CD4-positive, alpha-beta T cell treated with Interleukin-21 for 1 hour (primary cell): ENCODE measurements around the gene MSH3.
A peak's percentile ranks its signal among the peaks of the same experiment; 100 is the strongest.
"Not testable (repeated sequence)": the region's sequence is repeated elsewhere in the genome, so short reads cannot be mapped to it uniquely, and the experiment has no call there.

Experiments
- DNase-seq: peaks from one replicate; pipeline ENCODE4 v3.0.0-alpha.2; 2020

The MSH3 gene

DNA sequence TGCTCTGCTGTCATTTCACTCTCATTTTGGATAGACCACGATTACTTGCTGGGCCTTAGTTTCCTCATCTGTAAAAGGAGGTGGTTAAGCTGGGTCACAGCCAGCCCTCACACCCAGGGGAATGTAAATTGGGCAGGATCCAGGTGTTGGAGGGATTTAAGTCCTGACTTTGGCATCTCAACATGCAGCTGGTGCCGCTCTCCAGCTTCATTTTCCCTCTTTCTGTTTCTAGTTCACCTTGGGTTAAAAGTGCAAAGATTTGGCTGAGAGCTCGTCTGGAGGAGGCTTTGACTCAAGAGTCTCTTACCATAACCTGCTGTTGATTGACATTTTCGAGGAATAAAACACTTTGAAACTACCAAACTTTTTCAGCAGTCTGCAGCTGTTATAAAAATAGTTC is 144.6 kb downstream of the MSH3 start:
- DNase-seq, result no peak

DNA sequence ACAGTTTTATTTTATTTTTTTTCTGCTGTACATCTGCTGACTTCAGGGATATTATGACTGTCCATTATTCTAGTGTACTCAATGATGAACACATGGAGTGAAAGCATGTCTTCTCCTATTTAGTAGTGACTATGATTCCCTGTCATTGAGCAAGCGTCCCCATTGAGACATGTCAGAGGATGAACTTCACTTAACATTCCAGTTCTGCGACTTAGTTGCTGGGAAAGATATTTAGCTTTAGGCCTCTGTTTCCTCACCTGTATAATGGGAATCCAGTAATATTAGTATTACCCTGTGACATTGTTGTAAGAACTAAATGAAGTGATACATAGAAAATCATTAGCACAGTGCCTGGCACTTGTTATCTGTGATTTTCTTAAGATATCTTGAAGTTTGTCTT is 145.1 kb downstream of the MSH3 start:
- DNase-seq, result no peak

DNA sequence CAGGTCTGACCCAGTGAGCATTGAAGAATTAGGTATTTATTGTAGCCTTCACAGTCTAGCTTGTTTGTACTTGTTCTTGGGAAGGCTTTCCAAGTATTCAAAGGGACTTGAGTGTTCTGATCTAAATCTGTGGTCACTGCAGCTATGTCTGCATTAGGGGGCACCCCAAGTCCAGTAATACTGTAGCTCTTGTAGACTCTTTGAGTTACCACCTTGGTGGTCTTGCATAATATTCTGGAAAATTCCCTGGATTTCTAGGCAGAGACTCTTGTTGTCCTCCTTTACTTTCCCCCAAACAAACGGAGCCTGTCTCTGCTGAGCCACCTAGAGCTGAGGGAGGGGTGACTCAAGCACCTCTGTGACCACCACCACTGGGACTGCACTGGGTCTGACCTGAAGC is 149.9 kb downstream of the MSH3 start:
- DNase-seq, result no peak

DNA sequence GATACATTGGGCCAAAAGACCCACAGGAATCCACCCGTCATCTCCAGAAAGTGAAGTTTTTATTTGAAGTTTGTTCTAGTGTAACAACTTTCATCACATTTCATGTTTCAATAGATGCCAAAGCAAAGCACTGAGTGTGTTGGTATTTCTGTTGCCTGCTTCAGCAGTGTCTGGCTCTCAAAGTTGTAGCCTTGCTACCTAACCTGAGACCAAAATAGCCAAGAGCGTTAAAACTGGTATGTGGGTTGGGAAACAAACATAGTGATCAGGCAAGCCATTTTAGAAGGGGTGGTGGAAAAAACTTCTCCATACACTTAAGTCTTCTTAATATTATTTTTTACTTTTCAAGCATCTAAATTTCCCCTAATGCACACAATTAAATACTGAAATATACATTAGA is 150.6 kb downstream of the MSH3 start:
- DNase-seq, result no peak

DNA sequence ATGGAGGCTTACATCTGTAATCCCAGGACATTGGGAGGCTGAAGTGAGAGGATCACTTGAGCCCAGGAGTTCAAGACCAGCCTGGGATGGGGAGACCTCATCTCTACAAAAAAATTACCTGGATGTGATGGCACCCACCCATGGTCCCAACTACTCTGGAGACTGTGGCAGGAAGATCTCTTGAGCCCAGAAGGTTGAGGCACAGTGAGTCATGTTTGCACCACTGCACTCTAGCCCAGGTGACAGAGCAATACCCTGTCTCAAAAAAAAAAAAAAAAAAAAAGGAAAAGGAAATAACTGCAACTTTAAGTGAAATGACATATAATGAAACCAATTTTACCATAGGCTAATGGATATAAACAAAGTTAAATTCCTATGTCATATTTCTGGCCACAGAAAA is 152.5 kb downstream of the MSH3 start:
- DNase-seq, result no peak

DNA sequence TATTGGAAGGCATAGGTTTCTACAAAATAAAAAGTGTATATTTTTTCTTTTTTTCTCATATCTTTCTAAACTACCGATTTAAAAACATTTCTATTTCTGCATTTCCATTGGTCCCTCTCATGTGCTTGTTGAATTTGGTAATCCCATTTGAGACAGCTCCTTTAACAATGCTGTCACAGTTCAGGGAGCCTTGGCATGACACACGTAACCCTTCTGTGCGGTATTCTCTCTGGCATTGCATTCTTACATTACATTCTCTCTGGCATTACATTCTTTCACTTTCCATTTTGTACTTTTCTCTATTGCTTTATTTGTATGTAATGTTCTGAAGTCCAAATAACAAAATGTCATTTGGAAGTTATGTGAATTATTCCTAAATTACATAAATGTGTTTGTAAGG is 155.0 kb downstream of the MSH3 start:
- no peak for DNase-seq

DNA sequence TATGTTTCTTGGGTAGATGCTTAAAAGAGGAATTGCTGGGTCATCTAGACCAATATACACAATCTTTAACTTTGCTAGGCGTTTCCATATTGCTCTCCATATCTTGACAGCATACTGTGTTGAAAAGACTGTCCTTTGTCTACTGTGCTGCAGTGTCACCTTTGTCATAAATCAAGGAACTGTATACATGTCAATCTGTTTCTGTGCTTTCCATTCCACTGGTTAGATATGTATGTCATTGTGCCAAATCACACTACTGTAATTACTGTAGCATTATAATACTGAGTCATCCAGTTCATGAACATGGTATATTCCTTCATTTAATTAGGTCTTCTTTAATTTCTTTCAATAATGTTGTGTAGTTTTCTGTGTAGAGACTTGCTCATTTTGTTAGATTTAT is 156.0 kb downstream of the MSH3 start:
- DNase-seq, result no peak

DNA sequence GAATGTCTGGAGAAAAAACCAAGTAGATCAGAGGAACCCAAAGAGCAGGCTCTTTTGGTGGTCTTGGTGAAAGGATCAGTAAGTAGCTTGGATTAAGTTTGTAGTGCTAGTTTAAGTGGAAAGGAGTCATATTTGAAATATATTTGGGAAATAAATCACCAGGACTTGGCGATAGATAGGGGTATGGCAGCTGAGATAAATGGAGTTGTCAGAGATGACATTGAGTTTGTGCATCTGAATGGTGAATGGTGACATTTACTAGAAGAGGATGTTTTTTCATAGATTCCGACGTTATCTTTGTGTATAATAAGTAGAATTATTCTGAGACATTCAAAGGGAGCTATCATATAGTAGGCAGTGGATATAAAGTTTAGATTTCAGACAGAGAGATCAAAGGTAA is 162.1 kb downstream of the MSH3 start:
- no peak for DNase-seq

DNA sequence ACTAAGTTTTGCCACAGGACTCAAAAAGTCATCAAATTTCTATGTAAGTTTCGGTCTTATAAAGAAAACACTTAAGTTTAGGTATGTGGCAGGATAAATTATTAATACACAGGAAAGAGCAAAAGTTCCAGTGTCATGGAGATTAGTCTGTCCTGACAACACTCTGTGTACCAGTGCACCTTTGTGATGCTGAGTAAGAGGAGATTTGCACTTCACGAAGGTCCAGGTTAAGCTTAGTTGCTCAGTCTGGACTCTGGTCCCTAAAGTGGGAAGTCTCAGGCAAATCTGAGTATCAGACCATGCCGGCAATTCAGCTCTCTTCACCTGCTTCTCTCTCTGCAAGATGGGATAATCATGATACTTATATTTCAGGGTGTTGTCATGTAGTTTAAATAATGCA is 166.2 kb downstream of the MSH3 start:
- no peak for DNase-seq

DNA sequence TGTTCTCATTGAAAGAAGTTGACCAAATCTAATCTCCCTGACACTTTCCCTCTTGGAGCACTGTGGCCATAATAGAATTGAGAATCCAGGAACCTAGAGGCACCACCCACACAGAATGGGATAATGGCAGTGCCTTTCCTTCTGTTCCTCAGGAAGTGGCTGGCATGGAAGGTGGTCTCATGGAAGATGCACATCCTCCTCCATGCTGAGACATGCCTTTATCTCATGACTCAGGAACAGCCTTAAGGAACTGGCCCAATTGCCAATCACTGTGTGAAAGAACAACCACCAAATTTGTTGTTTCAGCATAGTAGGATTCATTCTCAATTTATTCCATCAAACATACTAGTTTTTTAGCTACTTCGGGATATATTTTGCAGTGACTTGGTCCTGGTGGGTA is 168.2 kb downstream of the MSH3 start:
- no peak for DNase-seq

DNA sequence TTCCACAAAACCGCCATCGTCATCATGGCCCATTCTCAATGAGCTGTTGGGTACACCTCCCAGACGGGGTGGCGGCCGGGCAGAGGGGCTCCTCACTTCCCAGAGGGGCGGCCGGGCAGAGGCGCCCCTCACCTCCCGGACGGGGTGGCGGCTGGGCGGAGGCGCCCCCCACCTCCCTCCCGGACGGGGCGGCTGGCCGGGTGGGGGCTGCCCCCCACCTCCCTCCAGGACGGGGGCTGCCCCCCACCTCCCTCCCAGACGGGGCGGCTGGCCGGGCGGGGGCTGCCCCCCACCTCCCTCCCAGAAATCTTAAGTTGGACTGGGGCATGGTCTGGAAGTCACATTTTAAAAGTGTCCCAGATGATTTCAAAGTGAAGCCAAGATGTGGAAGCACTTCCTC is 169.7 kb downstream of the MSH3 start:
- not testable (repeated sequence) for DNase-seq

DNA sequence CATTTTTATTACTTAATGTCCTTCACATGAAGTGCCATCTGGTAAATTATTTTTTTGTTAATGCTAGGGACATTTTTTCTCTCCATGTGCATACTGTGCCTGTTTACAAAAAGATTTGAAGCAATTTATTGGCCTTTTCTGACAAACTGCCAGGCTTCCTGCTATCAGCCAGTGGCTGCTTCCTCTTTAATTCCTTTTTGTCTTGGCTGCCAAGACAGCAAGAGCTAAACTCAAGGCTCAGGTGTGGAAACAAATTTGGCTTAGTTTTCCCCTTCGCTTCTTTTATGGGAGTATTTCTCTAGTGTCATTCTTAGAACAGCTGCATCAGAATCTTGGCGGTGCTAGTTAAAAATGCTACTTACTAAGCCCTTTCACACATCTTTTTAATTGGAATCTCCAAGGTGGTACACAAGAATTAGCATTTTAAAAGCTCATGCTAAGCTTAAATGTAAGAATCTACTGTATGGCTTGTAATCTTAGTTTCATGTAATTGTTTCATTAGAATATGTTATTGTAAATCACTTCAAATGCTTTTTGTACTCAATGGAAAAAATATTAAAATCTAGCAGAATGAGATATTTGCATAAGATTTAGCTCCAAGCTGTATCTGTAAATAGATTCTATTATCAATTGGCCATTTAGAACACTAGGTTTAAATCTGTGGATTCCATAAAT is 171.5 kb downstream of the MSH3 start:
- DNase-seq, result no peak

DNA sequence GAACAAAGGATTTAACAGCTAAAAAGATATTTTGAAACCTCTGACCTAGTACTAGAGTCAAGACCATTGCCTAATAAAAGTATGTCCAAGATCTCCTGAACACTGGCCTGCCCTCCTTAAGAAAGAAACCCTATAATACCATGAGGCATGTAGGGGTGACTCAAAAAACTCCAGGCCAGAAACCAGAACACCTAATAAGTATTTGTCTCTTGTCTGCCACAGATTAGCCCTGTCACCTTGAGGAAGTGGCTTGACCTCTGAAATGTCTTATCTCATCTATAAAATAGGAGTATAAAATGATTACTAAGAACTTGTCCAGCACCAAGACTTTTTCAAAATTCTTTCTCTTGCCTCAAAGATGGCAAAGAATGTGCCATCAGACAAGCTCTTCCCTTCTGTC is 180.3 kb downstream of the MSH3 start:
- no peak for DNase-seq

DNA sequence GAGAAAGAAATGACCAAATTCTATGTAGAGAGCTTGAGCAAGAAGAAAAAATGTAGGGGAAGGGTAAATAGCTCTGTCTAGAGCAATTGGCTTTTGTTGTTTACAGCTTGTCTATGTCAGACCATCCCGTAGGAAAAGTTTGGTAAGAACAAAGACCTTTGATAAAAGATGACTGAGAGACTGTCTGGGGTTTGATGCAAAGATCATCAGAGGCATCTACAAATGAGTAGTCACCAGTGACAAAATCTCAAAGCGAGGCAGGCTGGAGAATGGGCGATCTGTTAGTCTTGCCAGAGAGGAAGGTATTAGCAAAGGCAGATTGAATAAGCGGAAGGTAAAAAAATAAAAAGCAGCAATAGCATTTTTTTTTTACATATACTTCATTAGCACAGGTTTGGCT is 180.7 kb downstream of the MSH3 start:
- DNase-seq, result no peak

DNA sequence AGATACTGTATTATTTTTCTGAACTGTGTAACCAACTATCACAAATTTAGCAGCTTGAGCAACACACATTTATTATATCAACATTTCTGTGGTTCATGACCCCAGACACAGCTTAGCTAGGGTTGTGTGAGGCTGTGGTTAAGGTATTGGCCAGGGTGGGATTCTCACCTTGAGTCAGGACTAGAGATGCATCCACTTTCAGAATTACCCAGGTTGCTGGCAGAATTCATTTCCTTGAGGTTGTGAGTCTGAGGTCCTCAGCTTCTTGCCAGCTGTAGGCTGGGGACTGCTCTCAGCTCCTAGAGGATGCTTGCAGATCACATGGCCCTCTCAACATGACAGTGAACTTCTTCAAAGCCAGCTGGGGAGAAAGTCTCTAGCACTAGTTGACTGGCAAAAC is 183.2 kb downstream of the MSH3 start:
- DNase-seq, result peak; percentile 17

DNA sequence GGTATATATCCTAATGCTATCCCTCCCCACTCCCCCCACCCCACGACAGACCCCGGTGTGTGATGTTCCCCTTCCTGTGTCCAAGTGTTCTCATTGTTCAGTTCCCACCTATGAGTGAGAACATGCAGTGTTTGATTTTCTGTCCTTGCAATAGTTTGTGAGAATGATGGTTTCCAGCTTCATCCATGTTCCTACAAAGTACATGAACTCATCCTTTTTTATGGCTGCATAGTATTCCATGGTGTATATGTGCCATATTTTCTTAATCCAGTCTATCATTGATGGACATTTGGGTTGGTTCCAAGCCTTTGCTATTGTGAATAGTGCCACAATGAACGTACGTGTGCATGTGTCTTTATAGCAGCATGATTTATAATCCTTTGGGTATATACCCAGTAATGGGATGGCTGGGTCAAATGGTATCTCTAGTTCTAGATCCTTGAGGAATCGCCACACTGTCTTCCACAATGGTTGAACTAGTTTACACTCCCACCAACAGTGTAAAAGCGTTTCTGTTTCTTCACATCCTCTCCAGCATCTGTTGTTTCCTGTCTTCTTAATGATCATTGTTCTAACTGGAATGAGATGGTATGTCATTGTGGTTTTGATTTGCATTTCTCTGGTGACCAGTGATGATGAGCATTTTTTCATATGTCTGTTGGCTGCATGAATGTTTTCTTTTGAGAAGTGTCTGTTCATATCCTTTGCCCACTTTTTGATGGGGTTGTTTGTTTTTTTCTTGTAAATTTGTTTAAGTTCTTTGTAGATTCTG is 186.8 kb downstream of the MSH3 start:
- not testable (repeated sequence) for DNase-seq

DNA sequence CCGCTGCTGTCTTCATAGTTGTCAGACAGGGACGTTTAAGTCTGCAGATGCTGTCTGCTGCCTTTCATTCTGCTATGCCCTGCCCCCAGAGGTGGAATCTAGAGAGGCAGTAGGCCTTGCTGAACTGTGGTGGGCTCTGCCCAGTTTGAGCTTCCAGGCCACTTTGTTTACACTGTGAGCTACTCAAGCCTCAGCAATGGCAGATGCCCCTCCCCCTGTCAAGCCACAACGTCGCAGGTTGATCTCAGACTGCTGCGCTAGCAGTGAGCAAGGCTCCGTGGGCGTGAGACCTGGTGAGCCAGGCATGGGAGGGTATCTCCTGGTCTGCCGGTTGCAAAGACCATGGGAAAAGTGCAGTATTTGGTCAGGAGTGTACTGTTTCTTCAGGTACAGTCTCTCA is 192.0 kb downstream of the MSH3 start:
- DNase-seq, result not testable (repeated sequence)

DNA sequence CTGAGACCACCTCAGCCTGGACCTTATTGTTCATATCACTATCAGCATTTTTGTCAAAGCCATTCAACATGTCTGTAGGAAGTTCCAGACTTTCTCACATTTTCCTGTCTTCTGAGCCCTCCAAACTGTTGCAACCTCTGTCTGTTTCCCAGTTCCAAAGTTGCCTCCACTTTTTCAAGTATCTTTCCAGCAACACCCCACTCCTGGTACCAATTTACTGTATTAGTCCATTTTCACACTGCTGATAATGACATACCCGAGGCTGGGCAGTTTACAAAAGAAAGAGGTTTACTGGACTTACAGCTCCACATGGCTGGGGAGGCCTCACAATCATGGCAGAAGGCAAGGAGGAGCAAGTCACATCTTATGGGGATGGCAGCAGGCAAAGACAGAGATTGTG is 195.7 kb downstream of the MSH3 start:
- not testable (repeated sequence) for DNase-seq

DNA sequence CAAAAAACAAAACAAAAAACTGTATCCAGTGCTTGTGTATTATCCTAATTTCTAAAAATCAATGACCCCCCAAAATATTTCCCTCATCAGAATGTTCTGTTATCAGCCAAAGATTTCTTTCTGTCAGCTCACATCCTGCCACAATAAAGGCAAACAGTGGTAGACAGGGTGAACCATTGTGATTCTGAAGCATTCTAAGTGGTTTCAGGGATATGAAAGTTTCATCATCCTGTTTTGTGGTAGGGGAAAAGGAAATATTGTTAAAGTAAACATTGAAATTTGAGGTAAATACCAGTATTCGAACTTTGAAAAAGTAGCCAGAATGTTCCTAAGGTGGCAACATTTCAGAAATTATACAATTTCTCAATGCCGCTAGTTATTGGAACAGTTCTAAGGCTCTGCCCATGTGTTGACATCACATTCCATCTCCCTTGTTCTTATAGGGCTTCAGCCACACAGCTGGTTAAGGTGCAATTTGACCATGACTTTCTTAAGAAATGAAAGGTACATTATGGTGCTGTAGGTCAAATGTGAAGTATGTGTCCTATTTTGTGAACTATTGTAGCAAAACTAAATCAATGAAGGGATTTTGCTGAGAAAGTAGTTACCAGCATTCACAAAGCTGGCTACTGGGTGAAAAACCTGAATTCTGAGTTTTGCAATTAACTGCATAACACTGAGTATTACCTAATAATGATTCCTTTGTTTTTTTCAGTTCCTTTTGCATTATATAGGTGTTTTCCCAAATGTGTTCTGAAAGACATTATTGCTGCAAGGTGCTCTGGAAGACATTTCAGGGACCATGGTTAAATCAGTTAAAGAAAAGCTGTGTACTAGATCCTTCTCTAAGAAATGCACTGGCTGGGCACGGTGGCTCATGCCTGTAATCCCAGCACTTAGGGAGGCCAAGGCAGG is 198.1 kb downstream of the MSH3 start:
- no peak for DNase-seq

DNA sequence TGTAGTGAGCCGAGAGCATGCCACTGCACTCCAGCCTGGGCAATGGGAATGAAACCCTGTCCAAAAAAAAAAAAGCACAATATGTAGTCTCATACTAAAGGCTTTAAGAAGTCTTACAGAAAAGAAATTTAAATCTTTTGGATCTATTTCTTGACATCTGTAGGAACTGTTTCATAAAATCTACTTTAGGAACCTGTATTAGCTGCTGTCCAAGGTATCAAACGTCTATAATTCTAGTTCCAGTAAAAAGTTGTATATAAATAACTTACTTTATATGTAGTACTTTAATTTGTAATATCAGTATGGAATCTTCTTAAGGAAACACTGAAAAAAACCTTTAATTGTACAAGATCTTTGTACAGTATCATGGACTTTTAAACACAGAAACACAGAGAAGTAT is 199.0 kb downstream of the MSH3 start:
- no peak for DNase-seq

DNA sequence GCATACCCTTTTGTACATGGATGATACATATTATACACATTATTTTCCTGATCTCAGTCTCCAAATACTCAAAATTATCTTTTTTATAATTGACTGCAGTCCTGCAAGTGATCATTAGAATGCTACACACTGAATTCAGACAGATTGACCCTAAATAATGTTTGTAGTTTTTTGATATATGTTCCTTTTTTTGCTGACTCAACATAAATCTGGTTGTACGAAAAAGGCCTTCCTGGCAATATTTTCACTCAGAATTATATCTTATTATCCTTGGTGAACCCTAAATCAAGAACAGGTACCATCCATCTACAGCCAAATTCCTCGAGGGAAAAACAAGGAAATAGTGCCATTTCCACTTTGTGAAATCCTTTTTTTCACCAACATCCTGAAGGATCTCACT is 200.1 kb downstream of the MSH3 start:
- no peak for DNase-seq

DNA sequence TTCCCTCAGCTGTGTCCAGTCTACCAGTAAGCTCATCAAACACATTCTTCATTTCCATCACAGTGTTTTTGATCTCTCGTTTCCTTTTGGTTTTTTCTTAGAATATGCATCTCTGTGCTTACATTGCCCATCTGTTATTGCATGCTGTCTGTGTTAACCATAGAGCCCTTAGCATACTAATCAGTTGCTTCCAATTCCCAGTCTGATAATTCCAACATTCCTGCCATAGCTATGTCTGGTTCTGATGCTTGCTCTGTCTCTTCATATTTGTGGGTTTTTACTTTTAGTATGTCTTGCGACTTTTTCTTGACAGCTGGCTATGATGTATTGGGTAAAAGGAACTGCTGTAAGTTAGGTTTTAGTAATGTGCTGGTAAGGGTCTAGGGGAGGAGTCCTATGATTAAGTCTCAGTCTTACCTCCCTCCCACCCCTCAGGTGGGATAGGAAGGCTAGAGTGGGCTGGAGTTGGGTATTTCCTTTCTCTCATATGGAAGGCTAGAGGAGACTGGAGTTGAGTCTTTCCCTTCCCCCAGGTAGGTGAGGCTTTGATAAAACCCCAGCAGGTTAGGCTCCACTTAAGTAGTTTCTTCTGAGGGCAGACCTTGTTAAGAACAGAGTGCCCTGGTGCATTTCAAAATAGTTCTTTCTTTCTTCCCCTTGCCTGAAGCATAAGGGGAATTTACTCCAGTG is 206.6 kb downstream of the MSH3 start:
- no peak for DNase-seq

DNA sequence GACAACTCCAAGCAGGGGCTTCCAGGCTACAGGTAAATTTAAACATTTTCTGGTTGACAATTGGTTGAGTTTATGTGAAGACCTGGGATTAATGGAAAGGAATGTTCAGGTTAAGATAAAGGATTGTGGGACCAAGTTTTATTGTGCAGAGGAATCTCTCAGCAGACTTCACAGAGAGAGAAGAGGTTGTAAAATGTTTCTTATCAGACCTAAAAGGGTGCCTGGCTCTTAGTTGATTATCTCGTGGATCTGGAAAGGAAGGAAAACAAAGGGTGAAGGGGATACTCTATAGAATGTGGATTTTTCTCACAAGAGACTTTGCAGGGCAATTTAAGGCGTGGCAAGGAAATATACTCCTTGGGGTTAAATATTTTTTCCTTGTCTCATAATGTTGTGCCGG is 209.3 kb downstream of the MSH3 start:
- DNase-seq, result no peak
